CD4-positive, alpha-beta memory T cell (primary cell): ENCODE data around the gene ARID1B. TPM values are rescaled to one million over a fixed set of nuclear protein-coding genes. Genes with fewer than 3 reads are reported as not detected.
A peak's percentile ranks its signal among the peaks of the same experiment; 100 is the strongest.

ENCODE experiments used
- CTCF ChIA-PET: fragments of 350-600 bp; sonication (Branson Sonifier 250); formaldehyde crosslinking; loops from one replicate; lab custom pipeline; 2021; ENCODE audit warnings: inconsistent platforms; ENCODE audit not compliant: partially characterized antibody; lab: Charles Lee
- POLR2A ChIA-PET: fragments of 350-600 bp; sonication (Branson Sonifier 250); formaldehyde crosslinking; loops from one replicate; lab custom pipeline; 2021; ENCODE audit not compliant: partially characterized antibody; lab: Charles Lee
- DNase-seq, 5 donors: peaks; one replicate each; pipeline versions ENCODE4 v3.0.0 to v3.0.0-alpha.2; 2020 to 2022; ENCODE audit warnings: mixed read lengths in 1 of 5
- H3K27ac ChIP-seq: one replicate; pipeline ENCODE4 v1.7.0; 2013; ENCODE audit warnings: low read depth, low read length
- H3K27me3 ChIP-seq: 2 replicates; pipeline ENCODE4 v1.7.0; 2013; ENCODE audit warnings: mild to moderate bottlenecking, low read length, moderate library complexity; ENCODE audit not compliant: insufficient read depth
- H3K36me3 ChIP-seq: 2 replicates; pipeline ENCODE4 v1.7.0; 2013; ENCODE audit warnings: mild to moderate bottlenecking, low read length, moderate library complexity; ENCODE audit not compliant: insufficient read depth
- H3K4me1 ChIP-seq: 2 replicates; pipeline ENCODE4 v1.7.0; 2013; ENCODE audit warnings: mild to moderate bottlenecking, low read length, moderate library complexity; ENCODE audit not compliant: insufficient read depth
- H3K4me3 ChIP-seq, 2 donors: one replicate each; pipeline ENCODE4 v1.7.0; 2013; ENCODE audit warnings: low read length in 2 of 2, mild to moderate bottlenecking in 1 of 2
- H3K9me3 ChIP-seq, 2 donors: one replicate each; pipeline ENCODE4 v1.7.0; 2013; ENCODE audit warnings: low read length in 2 of 2, control low read depth in 1 of 2; ENCODE audit not compliant: control insufficient read depth in 1 of 2
- H3K27ac Mint-ChIP-seq, 7 donors: one replicate each; pipeline ENCODE4 v1.8.0; 2020 to 2021; ENCODE audit warnings: mixed read lengths in 7 of 7, mild to moderate bottlenecking in 6 of 7, inconsistent platforms in 3 of 7, moderate library complexity in 3 of 7
- H3K27me3 Mint-ChIP-seq, 2 donors: one replicate each; pipeline ENCODE4 v1.8.0; 2020 to 2021; ENCODE audit warnings: mixed read lengths in 2 of 2
- H3K36me3 Mint-ChIP-seq, 2 donors: one replicate each; pipeline ENCODE4 v1.8.0; 2020 to 2021; ENCODE audit warnings: mixed read lengths in 2 of 2, inconsistent platforms in 1 of 2, mild to moderate bottlenecking in 1 of 2
- H3K4me1 Mint-ChIP-seq, 4 donors: one replicate each; pipeline ENCODE4 v1.8.0; 2020 to 2021; ENCODE audit warnings: mixed read lengths in 4 of 4, mild to moderate bottlenecking in 1 of 4
- H3K4me3 Mint-ChIP-seq, 8 donors: one replicate each; pipeline ENCODE4 v1.8.0; 2020 to 2021; ENCODE audit warnings: mixed read lengths in 8 of 8, mild to moderate bottlenecking in 7 of 8, moderate library complexity in 6 of 8, inconsistent platforms in 3 of 8
- H3K9me3 Mint-ChIP-seq, 8 donors: one replicate each; pipeline ENCODE4 v1.8.0; 2020 to 2021; ENCODE audit warnings: mixed read lengths in 8 of 8, mild to moderate bottlenecking in 5 of 8, inconsistent platforms in 3 of 8, moderate library complexity in 1 of 8
- intact Hi-C: fragments of 100-400 bp; cut with micrococcal nuclease; formaldehyde crosslinking; loops from one replicate; pipeline ENCODE4 v1.15.1; 2023
- polyA plus RNA-seq, 2 donors: library from polyadenylated mRNA; unstranded; fragments of 300-500 nt; fragmentation: Illumina TruSeq; gene quantifications; one replicate each; pipeline ENCODE4 v1.2.3, GENCODE V29; 2021
- total RNA-seq, 2 experiments: library from RNA; stranded (reverse); gene quantifications; one replicate each; pipeline ENCODE4 v1.2.3, GENCODE V29; 2021

ARID1B gene
- total and polyA plus RNA-seq, 4 experiments from 2014 or later, result 5.4 to 131 (median 72.4) TPM

- Histone ChIP-seq H3K9me3 (no peaks in the 10 kb centered on the region), H3K36me3 (no peaks in the 10 kb centered on the region), H3K27ac (no peak overlapping the region), H3K27me3 (no peaks in the 10 kb centered on the region), H3K4me1 (peaks cover 38% of the 10 kb centered on the region), H3K4me3 (no peak overlapping the region)
- peaks cover 22 to 36% (median 30%) of the 10 kb centered on the region in 4 donors for H3K4me1 Mint-ChIP-seq
- intact Hi-C loops, result no loop called here
- ChIA-PET CTCF (interaction anchor here (3.1 kb wide), 1 partner anchor 15 kb away, joined by 13 read pairs; no protein-coding TSS in a partner anchor), POLR2A (interaction anchor here (0.8 to 1.1 kb wide), 2 partner anchors 10 to 15 kb away, joined by 3 to 4 read pairs; no protein-coding TSS in a partner anchor)
- H3K9me3 Mint-ChIP-seq, result peaks cover 0 to 3% (median 0%) of the 10 kb centered on the region in 8 donors
- DNase-seq, result no peak
- H3K27ac Mint-ChIP-seq, result peak overlapping the region in 5 of 7 donors; percentile 70 to 96 (median 85)
- H3K36me3 Mint-ChIP-seq, result no peaks in the 10 kb centered on the region
- no peaks in the 10 kb centered on the region for H3K27me3 Mint-ChIP-seq
- peak overlapping the region; percentile 83 to 96 (median 89) for H3K4me3 Mint-ChIP-seq
Observed at GRCh38 chr6:157220485-157220884, 443.3 kb downstream of the ARID1B start.

GRCh38 chr6:157221049-157221816 is 444.1 kb downstream of the ARID1B start:
- Mint-ChIP-seq H3K4me1 (peaks cover 24 to 43% (median 34%) of the 10 kb centered on the region in 4 donors), H3K9me3 (peaks cover 0 to 3% (median 0%) of the 10 kb centered on the region in 8 donors)
- CTCF ChIA-PET, result interaction anchor here (3.1 kb wide), 1 partner anchor 14 kb away, joined by 13 read pairs; no protein-coding TSS in a partner anchor

GRCh38 chr6:157221817-157222175 is 444.6 kb downstream of the ARID1B start:
- CTCF ChIA-PET, result interaction anchor here (2.7 to 3.1 kb wide), 2 partner anchors 14 kb away, joined by 13 to 17 read pairs; no protein-coding TSS in a partner anchor
- Histone ChIP-seq H3K9me3 (no peaks in the 10 kb centered on the region), H3K4me3 (no peak overlapping the region), H3K36me3 (no peaks in the 10 kb centered on the region), H3K27me3 (no peaks in the 10 kb centered on the region), H3K27ac (no peak overlapping the region), H3K4me1 (peaks cover 50% of the 10 kb centered on the region)
- H3K9me3 Mint-ChIP-seq, result no peaks in the 10 kb centered on the region
- POLR2A ChIA-PET, result no interaction called here
- no peaks in the 10 kb centered on the region for H3K36me3 Mint-ChIP-seq
- intact Hi-C loops, result loop anchor here (1.0 kb wide), 2 partner anchors 14 to 53 kb away; no protein-coding TSS in a partner anchor
- no peak for DNase-seq
- no peaks in the 10 kb centered on the region for H3K27me3 Mint-ChIP-seq
- H3K4me1 Mint-ChIP-seq, result peaks cover 24 to 48% (median 36%) of the 10 kb centered on the region in 4 donors
- H3K27ac Mint-ChIP-seq, result peak overlapping the region in 1 of 7 donors; percentile 85
- H3K4me3 Mint-ChIP-seq, result peak overlapping the region; percentile 83 to 96 (median 89)

More at GRCh38 chr6:157221049-157221816, 444.1 kb downstream of the ARID1B start:
- peak overlapping the region in 1 of 2 donors; percentile 66 for H3K4me3 ChIP-seq
- Mint-ChIP-seq H3K27me3 (no peaks in the 10 kb centered on the region), H3K36me3 (no peaks in the 10 kb centered on the region), H3K27ac (peak overlapping the region; percentile 66 to 96 (median 81)), H3K4me3 (peak overlapping the region; percentile 83 to 96 (median 89))
- no peaks in the 10 kb centered on the region for H3K36me3 ChIP-seq
- DNase-seq, result peak; percentile 80 to 84 (median 83)
- H3K27ac ChIP-seq, result no peak overlapping the region
- POLR2A ChIA-PET, result interaction anchor here (0.8 kb wide), 1 partner anchor 9 kb away, joined by 4 read pairs; no protein-coding TSS in a partner anchor
- H3K9me3 ChIP-seq, result no peaks in the 10 kb centered on the region
- intact Hi-C loops, result loop anchor here (1.0 kb wide), 2 partner anchors 14 to 53 kb away; no protein-coding TSS in a partner anchor
- peaks cover 46% of the 10 kb centered on the region for H3K4me1 ChIP-seq
- no peaks in the 10 kb centered on the region for H3K27me3 ChIP-seq

GRCh38 chr6:157222201-157222981 is 445.2 kb downstream of the ARID1B start:
- Mint-ChIP-seq H3K4me3 (peak overlapping the region; percentile 52 to 90 (median 76)), H3K9me3 (peaks cover 0 to 4% (median 0%) of the 10 kb centered on the region in 8 donors), H3K27me3 (no peaks in the 10 kb centered on the region), H3K36me3 (no peaks in the 10 kb centered on the region), H3K4me1 (peaks cover 29 to 54% (median 42%) of the 10 kb centered on the region in 4 donors), H3K27ac (peak overlapping the region in 5 of 7 donors; percentile 11 to 83 (median 57))
- ChIA-PET CTCF (interaction anchor here (1.1 to 2.7 kb wide), 4 partner anchors 14 to 53 kb away, joined by 3 to 17 read pairs (median 4); no protein-coding TSS in a partner anchor), POLR2A (interaction anchor here (0.8 to 2.1 kb wide), 5 partner anchors 9 to 201 kb away, joined by 3 to 12 read pairs (median 5); no protein-coding TSS in a partner anchor)
- Histone ChIP-seq H3K27ac (no peak overlapping the region), H3K36me3 (no peaks in the 10 kb centered on the region), H3K9me3 (no peaks in the 10 kb centered on the region), H3K4me1 (peaks cover 56% of the 10 kb centered on the region), H3K27me3 (no peaks in the 10 kb centered on the region), H3K4me3 (no peak overlapping the region)
- no peak for DNase-seq
- intact Hi-C loops, result no loop called here

- H3K27me3 ChIP-seq, result no peaks in the 10 kb centered on the region
- Mint-ChIP-seq H3K4me3 (peak overlapping the region in 6 of 8 donors; percentile 59 to 85 (median 76)), H3K27ac (peak overlapping the region in 2 of 7 donors; percentile 69 to 79), H3K27me3 (no peaks in the 10 kb centered on the region), H3K4me1 (peaks cover 35 to 60% (median 48%) of the 10 kb centered on the region in 4 donors), H3K36me3 (no peaks in the 10 kb centered on the region), H3K9me3 (peaks cover 0 to 4% (median 0%) of the 10 kb centered on the region in 8 donors)
- H3K4me3 ChIP-seq, result no peak overlapping the region
- CTCF ChIA-PET, result interaction anchor here (0.8 to 2.7 kb wide), 5 partner anchors 13 to 111 kb away, joined by 3 to 17 read pairs (median 3); no protein-coding TSS in a partner anchor
- intact Hi-C loops, result no loop called here
- H3K27ac ChIP-seq, result no peak overlapping the region
- H3K4me1 ChIP-seq, result peaks cover 62% of the 10 kb centered on the region
- H3K36me3 ChIP-seq, result no peaks in the 10 kb centered on the region
- DNase-seq, result no peak
- POLR2A ChIA-PET, result interaction anchor here (0.8 to 2.1 kb wide), 5 partner anchors 9 to 202 kb away, joined by 3 to 12 read pairs (median 5); no protein-coding TSS in a partner anchor
- no peaks in the 10 kb centered on the region for H3K9me3 ChIP-seq
Observed at GRCh38 chr6:157223021-157223430, 445.8 kb downstream of the ARID1B start.

- Mint-ChIP-seq H3K36me3 (no peaks in the 10 kb centered on the region), H3K4me1 (peaks cover 35 to 62% (median 49%) of the 10 kb centered on the region in 4 donors), H3K27me3 (no peaks in the 10 kb centered on the region), H3K27ac (peak overlapping the region in 3 of 7 donors; percentile 22 to 70 (median 31)), H3K4me3 (peak overlapping the region in 1 of 8 donors; percentile 64), H3K9me3 (peaks cover 0 to 4% (median 0%) of the 10 kb centered on the region in 8 donors)
- POLR2A ChIA-PET, result interaction anchor here (0.6 to 2.1 kb wide), 7 partner anchors 10 to 318 kb away, joined by 3 to 12 read pairs (median 5); no protein-coding TSS in a partner anchor
- Histone ChIP-seq H3K4me1 (peaks cover 67% of the 10 kb centered on the region), H3K9me3 (no peaks in the 10 kb centered on the region), H3K27ac (no peak overlapping the region), H3K4me3 (no peak overlapping the region), H3K27me3 (no peaks in the 10 kb centered on the region), H3K36me3 (no peaks in the 10 kb centered on the region)
- intact Hi-C loops, result no loop called here
- DNase-seq, result no peak
- CTCF ChIA-PET, result interaction anchor here (0.8 to 2.7 kb wide), 6 partner anchors 12 to 111 kb away, joined by 3 to 17 read pairs (median 4); no protein-coding TSS in a partner anchor
Observed at GRCh38 chr6:157223511-157223910, 446.3 kb downstream of the ARID1B start.
